ENCODE measurements around the gene AMPD3.

AMPD3 gene

DNA sequence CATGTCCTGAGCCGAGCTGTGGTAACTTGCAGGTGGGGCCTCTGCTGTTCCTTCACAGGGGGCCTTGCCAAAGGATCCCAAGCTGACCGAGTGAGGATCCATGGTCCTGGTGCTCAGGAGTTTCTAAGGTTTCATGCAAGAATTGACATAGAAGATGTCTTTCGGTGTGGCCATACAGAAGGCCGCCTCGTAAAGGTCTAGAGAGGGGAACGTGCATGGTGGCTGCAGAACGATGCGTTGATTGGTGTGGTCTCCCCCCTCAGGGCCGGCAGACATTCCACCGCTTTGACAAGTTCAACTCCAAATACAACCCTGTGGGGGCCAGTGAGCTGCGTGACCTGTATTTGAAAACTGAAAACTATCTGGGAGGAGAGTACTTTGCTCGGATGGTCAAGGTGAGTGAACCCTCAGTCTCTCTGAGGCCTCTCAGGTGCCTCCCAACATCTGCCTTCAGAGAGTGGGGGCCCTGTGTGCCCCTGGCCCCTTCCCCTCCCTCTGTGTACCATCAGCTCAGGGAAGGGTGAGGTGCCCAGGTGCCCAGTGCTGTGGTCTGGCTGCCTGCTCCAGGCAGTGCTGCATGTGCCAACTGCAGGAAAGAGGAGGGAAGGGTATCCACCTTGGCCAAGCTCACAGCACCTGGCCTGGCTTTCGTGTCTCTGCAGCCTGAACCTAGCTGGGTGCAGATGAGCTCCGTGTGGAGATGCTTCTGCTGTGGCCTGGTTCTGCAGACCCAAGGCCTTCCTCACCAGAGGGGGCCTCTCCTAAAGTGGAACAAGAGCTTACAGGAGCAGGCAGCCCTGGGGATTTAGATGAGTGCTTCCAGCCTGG, 39.8 kb downstream of the AMPD3 start:
- TF ChIP-seq, protein P1, sequence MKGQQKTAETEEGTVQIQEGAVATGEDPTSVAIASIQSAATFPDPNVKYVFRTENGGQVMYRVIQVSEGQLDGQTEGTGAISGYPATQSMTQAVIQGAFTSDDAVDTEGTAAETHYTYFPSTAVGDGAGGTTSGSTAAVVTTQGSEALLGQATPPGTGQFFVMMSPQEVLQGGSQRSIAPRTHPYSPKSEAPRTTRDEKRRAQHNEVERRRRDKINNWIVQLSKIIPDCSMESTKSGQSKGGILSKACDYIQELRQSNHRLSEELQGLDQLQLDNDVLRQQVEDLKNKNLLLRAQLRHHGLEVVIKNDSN (IDR thresholded peaks at IDR 0.05): no peak

- TF ChIP-seq RAD21 (IDR thresholded peaks at IDR 0.05; ENCODE audit: low read depth) (no peak), TAF1 (IDR thresholded peaks at IDR 0.05; ENCODE audit: low read depth) (no peak), CEBPB (IDR thresholded peaks at IDR 0.05) (no peak), EP300 (IDR thresholded peaks at IDR 0.05; ENCODE audit: borderline replicate concordance) (no peak), ZBTB7A (IDR thresholded peaks at IDR 0.05; ENCODE audit: low read depth) (no peak), TEAD4 (IDR thresholded peaks at IDR 0.05) (no peak), EGR1 (IDR thresholded peaks at IDR 0.05) (no peak), CREB1 (IDR thresholded peaks at IDR 0.05; ENCODE audit: low read depth) (no peak), NFIC (IDR thresholded peaks at IDR 0.05) (no peak), FOXM1 (IDR thresholded peaks at IDR 0.05; ENCODE audit: borderline replicate concordance, low read depth) (no peak)
- TF ChIP-seq, protein P1 (IDR thresholded peaks at IDR 0.05): no peak
Observed at GRCh38 chr11:10495464-10495786, 40.4 kb downstream of the AMPD3 start.

DNA sequence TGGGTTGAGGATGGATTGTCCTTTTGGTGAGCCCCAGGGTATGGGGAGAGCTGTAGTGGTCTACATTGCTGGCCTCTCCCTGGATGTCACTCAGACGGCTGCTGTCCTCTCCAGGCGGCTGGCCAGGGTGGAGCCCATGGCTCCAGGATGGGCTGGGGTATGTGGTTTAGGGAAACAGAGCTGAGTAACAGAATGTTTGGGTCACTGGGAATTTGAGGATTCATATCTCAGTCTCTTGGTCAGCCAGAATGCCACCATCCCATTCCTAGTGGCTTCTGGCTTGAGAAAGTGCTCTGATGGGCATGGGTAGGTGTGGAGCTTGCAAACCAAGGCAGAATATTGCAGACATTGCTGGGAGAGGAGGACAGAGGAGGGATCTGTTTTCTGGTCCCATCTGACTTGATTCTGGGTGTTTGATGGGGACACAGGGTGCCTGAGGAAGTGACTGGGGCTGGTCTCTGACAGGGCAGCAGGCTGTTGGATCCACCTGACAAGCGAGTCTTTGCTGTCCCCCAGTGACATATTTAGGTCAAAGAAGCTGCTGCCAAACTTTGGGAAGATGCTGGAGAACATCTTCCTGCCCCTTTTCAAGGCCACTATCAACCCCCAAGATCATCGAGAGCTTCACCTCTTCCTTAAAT, 41.4 kb downstream of the AMPD3 start:
- no peak for TF ChIP-seq FOXM1 (IDR thresholded peaks at IDR 0.05; ENCODE audit: borderline replicate concordance, low read depth)
- TF ChIP-seq EP300 (IDR thresholded peaks at IDR 0.05; ENCODE audit: borderline replicate concordance): no peak
- no peak for TF ChIP-seq ZBTB7A (IDR thresholded peaks at IDR 0.05; ENCODE audit: low read depth)

DNA sequence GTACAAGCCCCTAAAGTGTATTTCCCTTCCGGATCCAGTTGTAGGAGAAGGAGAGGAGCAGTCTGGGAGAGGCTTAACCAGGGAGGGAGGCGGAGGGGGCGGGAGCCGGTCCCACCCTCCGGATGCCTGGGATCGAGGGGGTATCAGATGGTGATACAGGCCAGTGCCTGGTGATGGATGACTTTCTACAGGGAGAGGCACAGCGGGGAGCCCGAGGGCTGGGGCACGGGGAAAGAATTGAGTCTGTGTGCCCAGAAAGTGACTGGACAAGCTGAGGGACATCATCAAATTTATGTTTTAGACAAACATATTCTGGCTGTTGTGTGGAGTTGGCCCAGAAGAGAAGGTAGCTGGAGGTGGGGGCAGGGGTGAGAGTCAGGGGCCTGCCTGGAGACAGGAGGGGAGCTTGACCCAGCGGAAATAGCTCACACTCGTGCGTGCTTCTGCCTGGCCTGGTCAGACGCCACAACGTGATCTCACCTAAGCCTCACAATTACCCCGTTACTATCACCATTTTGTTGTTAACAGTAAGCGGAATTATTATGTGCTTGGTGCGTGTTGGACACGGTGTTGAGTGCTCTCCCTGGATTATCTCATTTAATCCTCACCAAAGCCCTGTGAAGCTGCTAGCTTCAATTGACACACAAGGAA, 42.4 kb downstream of the AMPD3 start:
- TF ChIP-seq EGR1 (IDR thresholded peaks at IDR 0.05): no peak
- TF ChIP-seq, protein P2, sequence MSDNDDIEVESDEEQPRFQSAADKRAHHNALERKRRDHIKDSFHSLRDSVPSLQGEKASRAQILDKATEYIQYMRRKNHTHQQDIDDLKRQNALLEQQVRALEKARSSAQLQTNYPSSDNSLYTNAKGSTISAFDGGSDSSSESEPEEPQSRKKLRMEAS (IDR thresholded peaks at IDR 0.05): no peak
- TF ChIP-seq FOXM1 (IDR thresholded peaks at IDR 0.05; ENCODE audit: borderline replicate concordance, low read depth): no peak

- no peak for TF ChIP-seq CEBPB (IDR thresholded peaks at IDR 0.05)
- no peak for TF ChIP-seq RAD21 (IDR thresholded peaks at IDR 0.05; ENCODE audit: low read depth)
- no peak for TF ChIP-seq YY1 (IDR thresholded peaks at IDR 0.05; ENCODE audit: low read depth)
- no peak for TF ChIP-seq ZBTB7A (IDR thresholded peaks at IDR 0.05; ENCODE audit: low read depth)
- TF ChIP-seq EP300 (IDR thresholded peaks at IDR 0.05; ENCODE audit: borderline replicate concordance): no peak
- TF ChIP-seq, protein P2 (IDR thresholded peaks at IDR 0.05): no peak
- TF ChIP-seq, protein P1 (IDR thresholded peaks at IDR 0.05): no peak
- TF ChIP-seq CREB1 (IDR thresholded peaks at IDR 0.05; ENCODE audit: low read depth): no peak
- TF ChIP-seq TAF1 (IDR thresholded peaks at IDR 0.05; ENCODE audit: low read depth): no peak
- TF ChIP-seq TCF12 (IDR thresholded peaks at IDR 0.05; ENCODE audit: low read depth): no peak
- TF ChIP-seq NFIC (IDR thresholded peaks at IDR 0.05): no peak
Observed at GRCh38 chr11:10498022-10498400, 42.9 kb downstream of the AMPD3 start.

- TF ChIP-seq EGR1 (IDR thresholded peaks at IDR 0.05) (no peak), RAD21 (IDR thresholded peaks at IDR 0.05; ENCODE audit: low read depth) (no peak), TAF1 (IDR thresholded peaks at IDR 0.05; ENCODE audit: low read depth) (no peak), ZBTB7A (IDR thresholded peaks at IDR 0.05; ENCODE audit: low read depth) (no peak), CEBPB (IDR thresholded peaks at IDR 0.05) (no peak), CREB1 (IDR thresholded peaks at IDR 0.05; ENCODE audit: low read depth) (no peak), EP300 (IDR thresholded peaks at IDR 0.05; ENCODE audit: borderline replicate concordance) (no peak), YY1 (IDR thresholded peaks at IDR 0.05; ENCODE audit: low read depth) (no peak), FOXM1 (IDR thresholded peaks at IDR 0.05; ENCODE audit: borderline replicate concordance, low read depth) (no peak), NFIC (IDR thresholded peaks at IDR 0.05) (no peak), TCF12 (IDR thresholded peaks at IDR 0.05; ENCODE audit: low read depth) (no peak), TEAD4 (IDR thresholded peaks at IDR 0.05) (no peak)
- TF ChIP-seq, protein P1 (IDR thresholded peaks at IDR 0.05): no peak
- TF ChIP-seq, protein P3, sequence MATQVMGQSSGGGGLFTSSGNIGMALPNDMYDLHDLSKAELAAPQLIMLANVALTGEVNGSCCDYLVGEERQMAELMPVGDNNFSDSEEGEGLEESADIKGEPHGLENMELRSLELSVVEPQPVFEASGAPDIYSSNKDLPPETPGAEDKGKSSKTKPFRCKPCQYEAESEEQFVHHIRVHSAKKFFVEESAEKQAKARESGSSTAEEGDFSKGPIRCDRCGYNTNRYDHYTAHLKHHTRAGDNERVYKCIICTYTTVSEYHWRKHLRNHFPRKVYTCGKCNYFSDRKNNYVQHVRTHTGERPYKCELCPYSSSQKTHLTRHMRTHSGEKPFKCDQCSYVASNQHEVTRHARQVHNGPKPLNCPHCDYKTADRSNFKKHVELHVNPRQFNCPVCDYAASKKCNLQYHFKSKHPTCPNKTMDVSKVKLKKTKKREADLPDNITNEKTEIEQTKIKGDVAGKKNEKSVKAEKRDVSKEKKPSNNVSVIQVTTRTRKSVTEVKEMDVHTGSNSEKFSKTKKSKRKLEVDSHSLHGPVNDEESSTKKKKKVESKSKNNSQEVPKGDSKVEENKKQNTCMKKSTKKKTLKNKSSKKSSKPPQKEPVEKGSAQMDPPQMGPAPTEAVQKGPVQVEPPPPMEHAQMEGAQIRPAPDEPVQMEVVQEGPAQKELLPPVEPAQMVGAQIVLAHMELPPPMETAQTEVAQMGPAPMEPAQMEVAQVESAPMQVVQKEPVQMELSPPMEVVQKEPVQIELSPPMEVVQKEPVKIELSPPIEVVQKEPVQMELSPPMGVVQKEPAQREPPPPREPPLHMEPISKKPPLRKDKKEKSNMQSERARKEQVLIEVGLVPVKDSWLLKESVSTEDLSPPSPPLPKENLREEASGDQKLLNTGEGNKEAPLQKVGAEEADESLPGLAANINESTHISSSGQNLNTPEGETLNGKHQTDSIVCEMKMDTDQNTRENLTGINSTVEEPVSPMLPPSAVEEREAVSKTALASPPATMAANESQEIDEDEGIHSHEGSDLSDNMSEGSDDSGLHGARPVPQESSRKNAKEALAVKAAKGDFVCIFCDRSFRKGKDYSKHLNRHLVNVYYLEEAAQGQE (IDR thresholded peaks at IDR 0.05; ENCODE audit: low read depth): no peak
- TF ChIP-seq, protein P2 (IDR thresholded peaks at IDR 0.05): no peak
Observed at GRCh38 chr11:10498426-10499250, 43.6 kb downstream of the AMPD3 start.
